CD4-positive, alpha-beta T cell treated with Interleukin-1 beta for 1 hour (primary cell): ENCODE results near the gene BCL11A.

ENCODE experiments used
- DNase-seq, 2 donors: peaks; one replicate each; pipeline ENCODE4 v3.0.0-alpha.2; 2020 to 2022

The BCL11A gene

DNA sequence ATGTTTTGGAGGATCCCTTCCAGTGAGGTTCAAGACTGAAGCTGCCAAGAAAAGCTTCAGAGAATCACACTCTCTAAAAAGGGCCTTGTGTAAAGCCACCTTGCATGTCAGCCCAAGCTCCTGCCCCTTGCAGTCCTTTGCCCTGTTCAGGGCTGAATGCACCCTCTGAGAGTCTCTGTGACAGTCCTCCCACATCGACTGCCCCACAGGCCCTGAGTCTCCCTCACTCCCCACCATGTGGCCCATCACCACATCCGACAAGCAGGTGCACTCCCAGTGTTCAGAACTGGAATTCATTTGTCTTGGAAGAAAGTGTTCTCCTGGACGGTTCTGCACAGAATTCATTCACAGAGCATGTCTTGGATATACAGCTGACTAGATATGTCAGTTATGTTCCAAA is 31.0 kb downstream of the BCL11A start:
- DNase-seq = no peak

- no peak for DNase-seq
These were observed 31.8 kb downstream of the BCL11A start for GRCh38 chr2:60521626-60522025.

GRCh38 chr2:60520917-60521539 is 32.4 kb downstream of the BCL11A start:
- no peak for DNase-seq

- no peak for DNase-seq
These were observed 33.1 kb downstream of the BCL11A start for GRCh38 chr2:60520151-60520876.

DNA sequence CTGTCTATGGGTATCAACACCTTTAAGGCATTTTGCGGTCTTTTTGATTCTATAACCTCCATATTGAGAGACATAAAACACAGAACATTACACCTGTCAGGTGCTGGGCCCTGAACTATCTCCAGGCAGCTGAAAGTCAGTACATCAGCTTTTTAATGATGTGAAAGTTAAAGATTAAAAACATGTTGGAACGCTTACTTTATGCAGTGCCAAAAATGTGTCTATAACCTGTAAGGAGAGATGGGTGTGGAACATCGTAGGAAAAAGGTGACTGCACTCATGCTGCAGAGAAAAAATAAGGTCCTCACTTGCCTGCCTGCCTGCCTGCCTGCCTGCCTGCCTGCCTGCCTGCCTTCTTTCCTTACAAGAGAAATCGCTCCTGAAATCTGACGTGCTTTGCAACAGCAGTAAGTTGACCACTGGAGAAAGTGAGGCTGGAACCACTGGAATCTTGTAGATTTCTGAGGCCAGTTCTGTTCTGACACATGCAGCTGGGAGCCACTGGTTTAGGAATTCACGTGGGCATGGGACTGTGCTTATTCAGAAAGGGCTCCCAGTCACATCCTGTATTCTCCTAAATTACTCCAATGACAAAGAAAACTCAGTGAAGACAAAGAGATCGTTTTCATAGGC is 34.1 kb downstream of the BCL11A start:
- no peak for DNase-seq

DNA sequence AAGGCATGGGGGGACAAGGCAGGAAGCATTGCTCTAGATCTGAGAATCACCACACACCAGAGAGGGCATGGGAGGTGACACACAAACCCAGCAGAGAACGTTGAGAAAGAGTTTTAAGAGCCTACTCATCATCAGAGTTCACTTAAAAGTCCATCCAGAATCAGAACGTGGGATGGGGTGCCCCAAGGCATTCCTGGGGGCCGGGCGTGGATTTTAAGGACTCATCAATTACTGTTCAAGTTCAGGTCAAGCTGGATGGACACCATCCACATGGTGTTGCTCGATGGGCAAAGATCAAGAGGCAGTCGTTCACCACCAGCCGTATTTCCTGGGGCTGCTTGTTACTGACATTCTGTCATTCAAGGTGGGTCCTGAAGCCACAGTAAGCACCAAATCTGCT is 34.9 kb downstream of the BCL11A start:
- no peak for DNase-seq

GRCh38 chr2:60517446-60517845 is 36.0 kb downstream of the BCL11A start:
- DNase-seq = no peak

- DNase-seq = no peak
These were observed 36.6 kb downstream of the BCL11A start for GRCh38 chr2:60516826-60517225.

- peak in 1 of 2 donors; percentile 19 for DNase-seq
These were observed 37.1 kb downstream of the BCL11A start for GRCh38 chr2:60516383-60516811.

- peak; percentile 13 to 70 for DNase-seq
These were observed 37.7 kb downstream of the BCL11A start for GRCh38 chr2:60515721-60516226.

GRCh38 chr2:60513996-60514395 is 39.5 kb downstream of the BCL11A start:
- no peak for DNase-seq

- no peak for DNase-seq
These were observed 40.3 kb downstream of the BCL11A start for GRCh38 chr2:60513191-60513590.

DNA sequence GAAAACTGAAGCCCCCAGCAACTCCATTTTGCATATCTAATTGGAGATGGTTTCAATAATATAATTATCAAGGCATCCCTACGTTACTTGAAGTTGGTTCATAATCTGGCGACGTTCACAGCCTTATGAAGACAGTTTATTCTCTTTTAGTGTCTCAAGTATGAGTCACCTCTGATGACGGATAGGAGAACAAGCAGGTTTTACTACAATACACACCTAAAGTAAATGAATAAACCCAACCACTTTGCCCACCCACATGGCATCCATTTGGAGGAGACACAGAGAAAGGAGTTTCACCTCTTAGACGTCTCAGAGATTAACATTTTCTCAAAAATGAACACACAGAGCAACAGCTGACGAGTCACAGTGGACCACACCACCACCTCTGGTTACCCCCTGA is 40.8 kb downstream of the BCL11A start:
- no peak for DNase-seq

- no peak for DNase-seq
These were observed 41.3 kb downstream of the BCL11A start for GRCh38 chr2:60512062-60512622.

- no peak for DNase-seq
These were observed 42.7 kb downstream of the BCL11A start for GRCh38 chr2:60510713-60511112.

DNA sequence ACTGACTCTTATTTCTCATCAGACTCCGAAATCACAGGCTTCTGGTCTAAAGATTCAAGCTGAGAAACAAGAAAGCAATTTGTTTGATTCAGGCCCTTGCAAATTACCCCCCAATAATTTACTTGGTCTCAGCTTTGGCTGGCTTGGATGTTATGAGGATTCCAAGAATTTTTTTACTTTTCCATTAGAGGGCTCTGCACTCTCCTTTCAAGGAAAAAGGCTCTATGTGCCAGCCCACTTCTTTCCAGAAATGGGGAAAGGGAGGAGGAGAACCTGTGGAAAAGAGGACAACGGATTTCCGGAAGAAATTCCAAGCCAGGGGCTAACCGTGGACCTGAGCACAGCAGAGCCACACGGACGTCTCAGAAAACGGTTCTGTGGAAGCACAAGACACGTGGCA is 44.4 kb downstream of the BCL11A start:
- no peak for DNase-seq

DNA sequence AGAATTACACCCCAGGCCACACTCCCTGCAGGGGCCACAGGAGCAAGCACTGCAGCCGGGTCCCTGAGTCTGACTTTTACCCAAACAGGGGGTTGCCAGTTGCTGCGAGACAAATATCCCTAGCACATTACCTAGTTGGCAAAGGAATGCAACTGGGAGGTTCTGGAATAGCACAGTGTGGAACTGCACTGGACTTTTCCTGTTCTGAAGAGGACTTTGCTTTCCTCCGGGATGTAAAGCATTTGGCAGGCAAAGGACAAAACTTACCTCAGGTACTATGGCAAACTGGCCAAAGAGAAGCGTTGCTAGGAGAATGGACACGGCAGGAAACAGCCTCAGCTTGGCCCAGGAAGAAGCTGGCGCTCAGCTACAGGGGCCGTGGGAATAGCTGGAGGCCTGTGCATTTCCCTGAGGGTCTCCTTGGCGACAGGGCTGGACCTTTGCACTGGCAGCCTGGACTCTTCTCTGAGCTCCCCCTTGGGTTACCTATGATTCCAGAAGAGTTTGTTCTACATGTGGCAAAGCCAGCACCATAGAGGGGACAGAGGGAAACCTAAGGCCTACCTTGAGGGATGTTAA is 45.0 kb downstream of the BCL11A start:
- DNase-seq = no peak

GRCh38 chr2:60507211-60507965 is 46.1 kb downstream of the BCL11A start:
- DNase-seq = no peak

DNA sequence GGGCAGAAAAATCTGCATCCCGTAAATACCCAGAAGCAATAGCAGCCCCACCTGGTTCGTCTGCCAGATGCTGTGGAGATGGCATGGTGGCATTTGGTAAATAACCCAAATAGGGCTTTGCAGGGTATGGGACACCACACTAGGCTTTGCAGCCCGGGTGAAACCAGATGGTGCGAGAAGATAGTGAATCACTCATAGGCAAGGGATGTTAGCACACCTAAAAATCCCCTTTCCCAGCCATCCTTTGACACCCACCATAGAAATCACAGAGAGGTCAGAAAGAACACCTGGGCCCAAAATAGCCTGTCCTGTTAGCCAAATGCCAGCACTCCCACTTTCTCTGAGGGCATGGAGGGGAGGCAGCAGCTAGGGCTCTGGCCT is 47.6 kb downstream of the BCL11A start:
- DNase-seq = no peak

DNA sequence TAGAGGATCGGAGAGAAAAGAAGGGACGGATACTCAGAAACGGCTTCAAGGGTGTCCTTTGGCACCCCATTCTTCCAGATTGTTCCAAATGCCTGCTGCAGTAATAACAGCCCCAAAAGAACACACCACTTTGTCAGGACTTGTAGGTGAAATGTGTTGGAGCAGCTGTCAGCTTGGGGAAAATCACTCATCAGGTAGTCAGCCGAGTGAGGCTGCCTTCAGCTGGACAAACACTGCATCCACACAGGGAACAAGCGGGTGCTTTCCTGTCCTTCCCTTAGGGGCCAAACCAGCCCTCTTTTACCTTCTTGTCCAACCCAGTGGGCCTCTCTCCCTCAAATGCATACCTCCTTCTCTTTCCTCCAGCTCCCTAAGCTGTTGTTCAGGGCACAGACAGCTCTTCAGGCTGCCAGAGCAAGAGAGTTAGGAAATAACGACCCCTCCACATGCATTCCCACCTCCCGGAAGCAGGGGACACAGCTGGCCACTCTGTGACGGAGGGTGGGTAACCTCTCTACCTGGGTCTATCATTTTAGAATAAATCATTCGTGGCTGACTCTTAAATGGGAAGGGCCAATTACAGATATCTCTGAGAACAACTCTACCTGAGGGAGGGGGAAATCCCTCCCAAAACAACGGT is 48.1 kb downstream of the BCL11A start:
- no peak for DNase-seq

GRCh38 chr2:60504049-60504448 is 49.4 kb downstream of the BCL11A start:
- peak in 1 of 2 donors; percentile 19 for DNase-seq

- no peak for DNase-seq
These were observed 51.3 kb downstream of the BCL11A start for GRCh38 chr2:60502144-60502543.
